Esophagus muscularis mucosa (tissue), 4 donors: ENCODE data around the gene SDK2.

Experiments used
- CTCF ChIP-seq, 3 experiments: fragments of 200-600 bp in 2 of 3; fragments of 450-650 bp in 1 of 3; sonication (generic) in 2 of 3; IDR thresholded peaks; one replicate each; pipeline ENCODE4 v1.5.1; 2017 to 2019; ENCODE audit warnings: antibody characterized with exemption in 3 of 3, mild to moderate bottlenecking in 2 of 3, moderate library complexity in 1 of 3
- EP300 ChIP-seq: sonication (generic); formaldehyde crosslinking; IDR thresholded peaks from one replicate; pipeline ENCODE4 v1.6.1; 2017; ENCODE audit warnings: antibody characterized with exemption
- POLR2A ChIP-seq: fragments of 450-650 bp; IDR thresholded peaks from one replicate; pipeline ENCODE4 v1.6.1; 2017; ENCODE audit warnings: antibody characterized with exemption, moderate library complexity, mild to moderate bottlenecking, low read depth
- POLR2AphosphoS5 ChIP-seq, 2 donors: sonication (generic); formaldehyde crosslinking; IDR thresholded peaks; one replicate each; pipeline ENCODE4 v1.6.1; 2017; ENCODE audit warnings: antibody characterized with exemption in 2 of 2

GRCh38 chr17:73308017-73308823 lies 336.0 kb downstream of the SDK2 start:
- TF ChIP-seq POLR2A, result no peak
- no peak for TF ChIP-seq CTCF (IDR thresholded peaks at IDR 0.05)
- TF ChIP-seq POLR2AphosphoS5 (IDR thresholded peaks at IDR 0.05), result peak; percentile 58 to 72
- no peak for TF ChIP-seq EP300
